HuH-7 (cell line): ENCODE data around the gene EFL1.
"Not testable (repeated sequence)": the region's sequence is repeated elsewhere in the genome, so short reads cannot be mapped to it uniquely, and the experiment has no call there.

ENCODE experiments used
- DNase-seq: peaks from one replicate; pipeline ENCODE4 v3.0.0; 2011; ENCODE audit warnings: low spot score

Gene EFL1

GRCh38 chr15:82197733-82198594 lies 64.6 kb downstream of the EFL1 start:
- DNase-seq: peak; percentile 53

- DNase-seq: no peak
Measured at GRCh38 chr15:82196353-82196752, 66.2 kb downstream of the EFL1 start.

GRCh38 chr15:82195818-82196217 lies 66.7 kb downstream of the EFL1 start:
- DNase-seq: not testable (repeated sequence)

GRCh38 chr15:82194488-82194887 lies 68.0 kb downstream of the EFL1 start:
- DNase-seq: not testable (repeated sequence)

- DNase-seq: not testable (repeated sequence)
Measured at GRCh38 chr15:82193435-82193834, 69.1 kb downstream of the EFL1 start.

- DNase-seq: not testable (repeated sequence)
Measured at GRCh38 chr15:82192394-82192793, 70.1 kb downstream of the EFL1 start.

GRCh38 chr15:82186719-82187406 lies 75.7 kb downstream of the EFL1 start:
- DNase-seq: no peak

- no peak for DNase-seq
Measured at GRCh38 chr15:82186161-82186560, 76.4 kb downstream of the EFL1 start.

- no peak for DNase-seq
Measured at GRCh38 chr15:82184776-82185175, 77.8 kb downstream of the EFL1 start.

- DNase-seq: no peak
Measured at GRCh38 chr15:82184355-82184754, 78.2 kb downstream of the EFL1 start.

- no peak for DNase-seq
Measured at GRCh38 chr15:82183121-82184031, 79.2 kb downstream of the EFL1 start.

GRCh38 chr15:82181371-82181770 lies 81.2 kb downstream of the EFL1 start:
- no peak for DNase-seq

- no peak for DNase-seq
Measured at GRCh38 chr15:82178061-82178460, 84.5 kb downstream of the EFL1 start.

- no peak for DNase-seq
Measured at GRCh38 chr15:82177291-82178010, 85.1 kb downstream of the EFL1 start.

GRCh38 chr15:82176542-82176941 lies 86.0 kb downstream of the EFL1 start:
- DNase-seq: no peak

GRCh38 chr15:82174471-82175235 lies 87.9 kb downstream of the EFL1 start:
- no peak for DNase-seq

- DNase-seq: no peak
Measured at GRCh38 chr15:82173108-82173507, 89.4 kb downstream of the EFL1 start.

- DNase-seq: no peak
Measured at GRCh38 chr15:82172506-82172905, 90.0 kb downstream of the EFL1 start.

- no peak for DNase-seq
Measured at GRCh38 chr15:82168757-82169156, 93.8 kb downstream of the EFL1 start.

- no peak for DNase-seq
Measured at GRCh38 chr15:82168296-82168695, 94.2 kb downstream of the EFL1 start.

GRCh38 chr15:82165948-82166376 lies 96.6 kb downstream of the EFL1 start:
- DNase-seq: no peak
